Activated T-helper 1 cell treated with anti-CD3 and anti-CD28 coated beads, Interleukin-12 subunit alpha, Interleukin-12 subunit beta, Interleukin-2, Interleukin-4 antibody, amounts not matched to agents 30 ng/mL and 10 ng/mL and 1 ng/mL, durations not matched to agents 14 hours and 24 hours and 36 hours (primary cell): ENCODE results near the gene C1QBP. TPM values are rescaled to one million over a fixed set of nuclear protein-coding genes. Genes with fewer than 3 reads are reported as not detected.
"Not testable (repeated sequence)": the region's sequence is repeated elsewhere in the genome, so short reads cannot be mapped to it uniquely, and the experiment has no call there.

ENCODE experiments used
- DNase-seq: peaks from one replicate; pipeline ENCODE4 v3.0.0; 2021; ENCODE audit warnings: low spot score
- H3K27ac Mint-ChIP-seq: one replicate; pipeline ENCODE4 v1.8.0; 2021; ENCODE audit warnings: mild to moderate bottlenecking, mixed read lengths
- H3K27me3 Mint-ChIP-seq: one replicate; pipeline ENCODE4 v1.8.0; 2022; ENCODE audit warnings: mild to moderate bottlenecking, moderate library complexity, mixed read lengths; ENCODE audit not compliant: insufficient read depth
- H3K36me3 Mint-ChIP-seq: one replicate; pipeline ENCODE4 v1.8.0; 2021; ENCODE audit warnings: low read depth, mixed read lengths
- H3K4me1 Mint-ChIP-seq: one replicate; pipeline ENCODE4 v1.8.0; 2021; ENCODE audit warnings: low read depth, mixed read lengths
- H3K4me3 Mint-ChIP-seq: one replicate; pipeline ENCODE4 v1.8.0; 2021; ENCODE audit warnings: mild to moderate bottlenecking, moderate library complexity, mixed read lengths
- H3K9me3 Mint-ChIP-seq: one replicate; pipeline ENCODE4 v1.8.0; 2021; ENCODE audit warnings: mixed read lengths
- intact Hi-C: fragments of 100-400 bp; cut with micrococcal nuclease; formaldehyde crosslinking; loops from one replicate; pipeline ENCODE4 v1.15.1; 2024
- total RNA-seq: library from RNA; stranded (reverse); gene quantifications from 2 replicates; pipeline ENCODE4 v1.2.3, GENCODE V29; 2022

Gene C1QBP
- total RNA-seq, 1 donor from 2014 or later: 410 TPM

DNA sequence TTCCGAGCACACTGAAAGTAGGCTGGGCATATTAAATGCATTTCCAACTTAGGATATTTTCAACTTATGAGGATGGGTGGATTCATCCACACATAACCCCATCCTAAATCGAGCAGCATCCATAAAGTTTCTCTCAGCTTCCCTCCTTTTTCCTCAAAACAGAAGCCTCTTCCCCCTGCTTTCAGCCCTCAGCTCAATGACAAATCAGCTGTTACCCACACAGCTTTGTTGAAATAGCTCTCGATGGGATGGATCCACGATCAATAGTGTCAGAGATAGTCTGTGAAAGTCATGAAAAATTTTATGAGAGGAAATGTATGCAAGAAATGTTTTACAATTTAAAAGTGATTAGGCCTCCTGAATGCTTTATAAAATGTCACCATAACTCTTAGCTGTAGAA lies 27.3 kb upstream of the C1QBP start:
- Mint-ChIP-seq H3K4me3 (peak overlapping the region; percentile 92), H3K27me3 (no peaks in the 10 kb centered on the region), H3K4me1 (peaks cover 53% of the 10 kb centered on the region), H3K36me3 (peaks cover 15% of the 10 kb centered on the region), H3K9me3 (no peaks in the 10 kb centered on the region), H3K27ac (no peak overlapping the region)
- intact Hi-C loops: no loop called here
- no peak for DNase-seq

- H3K36me3 Mint-ChIP-seq: peaks cover 21% of the 10 kb centered on the region
- DNase-seq: no peak
- peak overlapping the region; percentile 4 for H3K27ac Mint-ChIP-seq
- H3K27me3 Mint-ChIP-seq: no peaks in the 10 kb centered on the region
- no peaks in the 10 kb centered on the region for H3K9me3 Mint-ChIP-seq
- H3K4me3 Mint-ChIP-seq: no peak overlapping the region
- intact Hi-C loops: no loop called here
- peaks cover 49% of the 10 kb centered on the region for H3K4me1 Mint-ChIP-seq
Measured at GRCh38 chr17:5464717-5465507, 26.0 kb upstream of the C1QBP start.

DNA sequence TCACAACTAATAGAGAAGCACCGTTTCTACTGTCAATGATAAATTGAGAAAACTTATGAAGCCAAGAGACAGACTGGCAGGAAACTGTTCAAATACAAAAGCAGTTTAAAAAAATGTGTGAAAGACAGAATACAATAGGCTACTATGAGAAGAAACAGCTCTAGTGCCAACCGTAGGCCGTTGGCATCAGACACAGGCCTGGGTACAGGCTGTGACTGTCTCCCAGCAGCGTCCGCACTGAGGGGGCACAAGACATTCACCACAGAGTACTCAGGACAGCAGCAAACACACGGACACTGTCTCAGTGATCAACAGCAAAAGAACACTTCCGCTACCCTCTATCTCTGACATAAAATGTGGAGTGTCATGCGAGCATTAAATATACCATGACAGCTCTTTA lies 7.8 kb upstream of the C1QBP start:
- no peak overlapping the region for H3K27ac Mint-ChIP-seq
- no peaks in the 10 kb centered on the region for H3K27me3 Mint-ChIP-seq
- no peak overlapping the region for H3K4me3 Mint-ChIP-seq
- peaks cover 43% of the 10 kb centered on the region for H3K36me3 Mint-ChIP-seq
- intact Hi-C loops: no loop called here
- DNase-seq: no peak
- no peaks in the 10 kb centered on the region for H3K4me1 Mint-ChIP-seq
- H3K9me3 Mint-ChIP-seq: no peaks in the 10 kb centered on the region

GRCh38 chr17:5444209-5444608 lies 5.3 kb upstream of the C1QBP start:
- H3K4me3 Mint-ChIP-seq: no peak overlapping the region
- H3K27ac Mint-ChIP-seq: no peak overlapping the region
- peaks cover 12% of the 10 kb centered on the region for H3K4me1 Mint-ChIP-seq
- no peaks in the 10 kb centered on the region for H3K27me3 Mint-ChIP-seq
- H3K9me3 Mint-ChIP-seq: no peaks in the 10 kb centered on the region
- H3K36me3 Mint-ChIP-seq: peaks cover 27% of the 10 kb centered on the region
- DNase-seq: no peak
- intact Hi-C loops: no loop called here

- no peaks in the 10 kb centered on the region for H3K27me3 Mint-ChIP-seq
- H3K9me3 Mint-ChIP-seq: no peaks in the 10 kb centered on the region
- intact Hi-C loops: no loop called here
- DNase-seq: no peak
- peaks cover 13% of the 10 kb centered on the region for H3K4me1 Mint-ChIP-seq
- H3K27ac Mint-ChIP-seq: no peak overlapping the region
- H3K36me3 Mint-ChIP-seq: peaks cover 26% of the 10 kb centered on the region
- H3K4me3 Mint-ChIP-seq: no peak overlapping the region
Measured at GRCh38 chr17:5443728-5444127, 4.8 kb upstream of the C1QBP start.

- H3K36me3 Mint-ChIP-seq: peaks cover 37% of the 10 kb centered on the region
- intact Hi-C loops: loop anchor here (1.0 kb wide), 5 partner anchors 20 to 328 kb away; partner anchors contain the start of genes DERL2, MIS12, NUP88 and ZNF232
- H3K27ac Mint-ChIP-seq: peak overlapping the region; percentile 87
- H3K4me1 Mint-ChIP-seq: peaks cover 40% of the 10 kb centered on the region
- peak overlapping the region; percentile 94 for H3K4me3 Mint-ChIP-seq
- no peak for DNase-seq
- no peaks in the 10 kb centered on the region for H3K9me3 Mint-ChIP-seq
- no peaks in the 10 kb centered on the region for H3K27me3 Mint-ChIP-seq
Measured at GRCh38 chr17:5439446-5439764, 450 bp upstream of the C1QBP start.

GRCh38 chr17:5437721-5438317 lies 1.1 kb downstream of the C1QBP start:
- no peaks in the 10 kb centered on the region for H3K27me3 Mint-ChIP-seq

GRCh38 chr17:5435781-5436315 lies 3.1 kb downstream of the C1QBP start:
- intact Hi-C loops, DNase-seq, H3K27me3 Mint-ChIP-seq, H3K9me3 Mint-ChIP-seq: not testable (repeated sequence)
- Mint-ChIP-seq H3K36me3 (peaks cover 61% of the 10 kb centered on the region), H3K27ac (peak overlapping the region; percentile 36), H3K4me3 (peak overlapping the region; percentile 94), H3K4me1 (peaks cover 51% of the 10 kb centered on the region)

More at GRCh38 chr17:5437721-5438317, 1.1 kb downstream of the C1QBP start:
- peak overlapping the region; percentile 79 for H3K27ac Mint-ChIP-seq
- H3K36me3 Mint-ChIP-seq: peaks cover 44% of the 10 kb centered on the region
- peaks cover 40% of the 10 kb centered on the region for H3K4me1 Mint-ChIP-seq
- H3K4me3 Mint-ChIP-seq: peak overlapping the region; percentile 94
- DNase-seq: no peak
- H3K9me3 Mint-ChIP-seq: no peaks in the 10 kb centered on the region
- intact Hi-C loops: no loop called here

DNA sequence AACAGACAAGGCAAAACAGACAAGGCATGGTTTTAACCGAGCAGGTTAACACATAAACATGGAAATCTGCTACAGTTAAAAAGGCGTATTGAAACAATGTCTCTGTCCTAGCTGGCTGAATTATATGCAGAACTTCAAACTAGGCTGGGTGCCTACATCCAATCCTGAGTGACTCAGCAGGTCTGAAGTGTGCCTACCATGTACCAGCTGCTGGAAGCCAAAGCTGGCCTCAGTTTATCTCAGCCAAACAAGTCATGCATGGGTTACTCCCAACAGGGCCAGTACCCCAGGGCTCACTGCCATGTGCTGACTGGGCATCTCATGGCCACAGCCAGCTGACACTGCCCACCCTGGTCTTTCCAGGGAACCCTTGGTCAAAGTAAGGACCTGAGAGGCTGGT lies 4.0 kb downstream of the C1QBP start:
- Mint-ChIP-seq H3K27me3 (no peaks in the 10 kb centered on the region), H3K4me3 (peak overlapping the region; percentile 19), H3K9me3 (no peaks in the 10 kb centered on the region), H3K36me3 (peaks cover 66% of the 10 kb centered on the region), H3K4me1 (peaks cover 52% of the 10 kb centered on the region), H3K27ac (no peak overlapping the region)
- intact Hi-C loops: no loop called here
- no peak for DNase-seq

DNA sequence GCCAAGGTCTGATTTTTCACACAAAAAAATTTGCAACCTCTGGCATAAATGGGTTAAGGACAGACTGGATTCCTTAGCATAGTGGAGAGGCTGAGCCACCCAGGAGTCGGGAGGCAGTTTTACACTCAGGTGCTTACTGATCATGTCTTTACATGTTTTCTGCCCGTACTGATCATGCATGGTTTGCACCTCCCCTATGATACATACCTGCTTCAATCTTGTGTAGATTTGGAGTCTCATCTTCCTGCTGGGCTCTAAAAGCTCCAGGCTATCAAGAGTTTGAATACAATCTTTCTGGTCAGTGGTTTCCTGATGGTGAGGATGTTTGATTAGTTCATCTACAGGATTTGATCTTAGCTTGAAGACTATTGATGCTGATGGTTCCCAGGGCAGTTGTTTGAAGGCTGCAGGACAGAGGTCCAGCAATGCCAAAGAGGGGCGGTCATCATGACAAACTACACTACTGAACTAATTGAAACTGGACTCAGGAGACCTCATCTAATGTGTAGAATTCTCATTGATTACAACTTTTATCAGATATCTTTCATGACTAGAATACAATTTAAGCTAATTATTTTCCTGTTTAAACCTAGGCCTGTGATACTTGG lies 6.9 kb downstream of the C1QBP start:
- Mint-ChIP-seq H3K36me3 (peaks cover 67% of the 10 kb centered on the region), H3K4me3 (no peak overlapping the region), H3K4me1 (peaks cover 31% of the 10 kb centered on the region), H3K27me3 (no peaks in the 10 kb centered on the region), H3K27ac (no peak overlapping the region), H3K9me3 (no peaks in the 10 kb centered on the region)
- no peak for DNase-seq
- intact Hi-C loops: no loop called here

DNA sequence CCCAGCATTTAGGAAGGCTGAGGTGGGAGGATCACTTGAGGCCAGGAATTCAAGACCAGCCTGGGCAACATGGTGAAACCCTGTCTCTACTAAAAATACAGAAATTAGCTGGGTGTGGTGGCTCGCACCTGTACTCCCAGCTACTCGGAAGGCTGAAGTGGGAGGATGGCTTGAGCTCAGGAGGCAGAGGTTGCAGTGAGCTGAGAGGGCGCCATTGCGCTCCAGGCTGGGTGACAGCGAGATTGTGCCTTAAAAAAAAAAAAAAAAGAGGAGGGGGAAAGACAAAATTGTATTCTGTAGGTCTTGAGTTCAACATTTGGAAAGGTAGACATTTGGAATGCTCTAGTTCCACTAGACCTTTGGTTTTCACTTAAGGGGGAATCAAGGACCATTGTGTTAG lies 7.7 kb downstream of the C1QBP start:
- H3K9me3 Mint-ChIP-seq, H3K27me3 Mint-ChIP-seq, intact Hi-C loops, DNase-seq, H3K4me3 Mint-ChIP-seq: not testable (repeated sequence)
- Mint-ChIP-seq H3K4me1 (peaks cover 25% of the 10 kb centered on the region), H3K27ac (peak overlapping the region; percentile 27), H3K36me3 (peaks cover 63% of the 10 kb centered on the region)

DNA sequence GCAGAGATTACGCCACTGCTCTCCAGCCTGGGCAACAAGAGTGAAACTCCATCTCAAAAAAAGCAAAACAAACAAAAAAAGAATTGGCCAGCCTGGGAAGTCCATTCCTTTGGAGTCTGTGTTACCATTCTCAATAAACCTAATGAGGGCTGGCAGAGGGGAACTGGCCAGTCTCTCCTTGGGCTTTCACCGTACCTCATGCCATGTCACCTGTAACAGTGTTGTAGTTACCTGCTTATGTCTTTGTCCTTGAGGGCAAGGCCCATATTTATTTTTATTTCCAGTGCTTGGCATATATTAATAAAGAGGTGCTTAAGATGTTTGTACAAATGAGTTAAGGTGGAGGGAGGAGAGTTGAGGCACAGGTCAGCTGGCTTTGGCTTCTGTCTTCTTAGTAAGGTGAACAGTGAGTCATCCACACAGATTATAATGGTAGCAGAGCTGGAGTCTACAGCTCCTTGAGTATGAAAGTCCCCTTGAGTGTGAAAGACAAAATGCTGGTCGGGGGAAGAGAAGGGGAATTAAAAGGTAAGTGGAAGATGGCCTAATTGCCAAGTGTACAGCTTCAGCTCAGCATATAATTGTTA lies 8.4 kb downstream of the C1QBP start:
- H3K4me1 Mint-ChIP-seq: peaks cover 24% of the 10 kb centered on the region
- intact Hi-C loops: no loop called here

More for the DNA sequence above, 8.4 kb downstream of the C1QBP start:
- no peak for DNase-seq
- no peaks in the 10 kb centered on the region for H3K9me3 Mint-ChIP-seq
- H3K27ac Mint-ChIP-seq: peak overlapping the region; percentile 45
- no peaks in the 10 kb centered on the region for H3K27me3 Mint-ChIP-seq
- no peak overlapping the region for H3K4me3 Mint-ChIP-seq
- H3K36me3 Mint-ChIP-seq: peaks cover 66% of the 10 kb centered on the region
